Fibroblast of gingiva (primary cell): ENCODE data around the gene TUBA1A.
A peak's percentile ranks its signal among the peaks of the same experiment; 100 is the strongest.
"Not testable (repeated sequence)": the region's sequence is repeated elsewhere in the genome, so short reads cannot be mapped to it uniquely, and the experiment has no call there.

Experiments
- DNase-seq: peaks from one replicate; pipeline ENCODE4 v3.0.0-alpha.2; 2011; ENCODE audit warnings: low read depth

Gene TUBA1A

GRCh38 chr12:49200919-49201594 lies 12.2 kb upstream of the TUBA1A start:
- peak; percentile 76 for DNase-seq

GRCh38 chr12:49198431-49199155 lies 9.7 kb upstream of the TUBA1A start:
- DNase-seq: peak; percentile 66

- no peak for DNase-seq
These were observed 8.4 kb upstream of the TUBA1A start for GRCh38 chr12:49197256-49197655.

GRCh38 chr12:49195736-49196135 lies 6.9 kb upstream of the TUBA1A start:
- DNase-seq: no peak

- DNase-seq: not testable (repeated sequence)
These were observed 4.9 kb upstream of the TUBA1A start for GRCh38 chr12:49193746-49194145.

- DNase-seq: not testable (repeated sequence)
These were observed 2.6 kb upstream of the TUBA1A start for GRCh38 chr12:49191498-49191897.

- no peak for DNase-seq
These were observed 2.1 kb upstream of the TUBA1A start for GRCh38 chr12:49190974-49191373.

GRCh38 chr12:49189731-49190716 lies 1.1 kb upstream of the TUBA1A start:
- DNase-seq: no peak

GRCh38 chr12:49188201-49188915 lies 522 bp downstream of the TUBA1A start:
- DNase-seq: peak; percentile 82

- DNase-seq: peak; percentile 68
These were observed 1.7 kb downstream of the TUBA1A start for GRCh38 chr12:49187184-49187583.

- DNase-seq: not testable (repeated sequence)
These were observed 2.6 kb downstream of the TUBA1A start for GRCh38 chr12:49186307-49186706.

GRCh38 chr12:49184697-49185096 lies 4.2 kb downstream of the TUBA1A start:
- DNase-seq: not testable (repeated sequence)

GRCh38 chr12:49183214-49183950 lies 5.5 kb downstream of the TUBA1A start:
- not testable (repeated sequence) for DNase-seq

- no peak for DNase-seq
These were observed 14.7 kb downstream of the TUBA1A start for GRCh38 chr12:49174218-49174617.

GRCh38 chr12:49170924-49171323 lies 18.0 kb downstream of the TUBA1A start:
- no peak for DNase-seq

GRCh38 chr12:49165114-49165513 lies 23.8 kb downstream of the TUBA1A start:
- no peak for DNase-seq

GRCh38 chr12:49161901-49162300 lies 27.0 kb downstream of the TUBA1A start:
- DNase-seq: not testable (repeated sequence)

GRCh38 chr12:49161092-49161795 lies 27.6 kb downstream of the TUBA1A start:
- DNase-seq: no peak

- no peak for DNase-seq
These were observed 28.5 kb downstream of the TUBA1A start for GRCh38 chr12:49160399-49160798.

- DNase-seq: no peak
These were observed 34.7 kb downstream of the TUBA1A start for GRCh38 chr12:49154221-49154620.
